ENCODE data around the gene MRAP.

The MRAP gene

GRCh38 chr21:32321480-32321879, 22.8 kb downstream of the MRAP start:
- Histone ChIP-seq H3K27me3 (ENCODE audit: insufficient read depth, low read length) (no peaks in the 10 kb centered on the region), H3K4me3 (ENCODE audit: low read depth, low read length) (no peak overlapping the region), H3K79me2 (ENCODE audit: control insufficient read depth, insufficient read depth, low read length, unreplicated experiment) (no peaks in the 10 kb centered on the region), H3K36me3 (ENCODE audit: insufficient read depth, low read length) (peaks cover 28% of the 10 kb centered on the region), H2AFZ (ENCODE audit: low read length, unreplicated experiment) (no peak overlapping the region), H3K27ac (ENCODE audit: low read depth, low read length) (no peak overlapping the region), H3K4me1 (ENCODE audit: control insufficient read depth, insufficient read depth, low read length, unreplicated experiment) (no peaks in the 10 kb centered on the region)

GRCh38 chr21:32322103-32322502, 23.4 kb downstream of the MRAP start:
- no peaks in the 10 kb centered on the region for H3K27me3 ChIP-seq (ENCODE audit: insufficient read depth, low read length)
- no peak overlapping the region for H3K4me3 ChIP-seq (ENCODE audit: low read depth, low read length)
- no peaks in the 10 kb centered on the region for H3K79me2 ChIP-seq (ENCODE audit: control insufficient read depth, insufficient read depth, low read length, unreplicated experiment)
- H3K4me1 ChIP-seq (ENCODE audit: control insufficient read depth, insufficient read depth, low read length, unreplicated experiment): no peaks in the 10 kb centered on the region
- H3K36me3 ChIP-seq (ENCODE audit: insufficient read depth, low read length): peaks cover 30% of the 10 kb centered on the region
- no peak overlapping the region for H3K27ac ChIP-seq (ENCODE audit: low read depth, low read length)
- no peak overlapping the region for H2AFZ ChIP-seq (ENCODE audit: low read length, unreplicated experiment)

- Histone ChIP-seq H3K4me1 (ENCODE audit: control insufficient read depth, insufficient read depth, low read length, unreplicated experiment) (no peaks in the 10 kb centered on the region), H3K4me3 (ENCODE audit: low read depth, low read length) (no peak overlapping the region), H3K79me2 (ENCODE audit: control insufficient read depth, insufficient read depth, low read length, unreplicated experiment) (peaks cover 1% of the 10 kb centered on the region), H3K27me3 (ENCODE audit: insufficient read depth, low read length) (no peaks in the 10 kb centered on the region), H3K36me3 (ENCODE audit: insufficient read depth, low read length) (peaks cover 33% of the 10 kb centered on the region), H3K27ac (ENCODE audit: low read depth, low read length) (no peak overlapping the region), H2AFZ (ENCODE audit: low read length, unreplicated experiment) (no peak overlapping the region)
Measured at GRCh38 chr21:32322676-32323075, 24.0 kb downstream of the MRAP start.

DNA sequence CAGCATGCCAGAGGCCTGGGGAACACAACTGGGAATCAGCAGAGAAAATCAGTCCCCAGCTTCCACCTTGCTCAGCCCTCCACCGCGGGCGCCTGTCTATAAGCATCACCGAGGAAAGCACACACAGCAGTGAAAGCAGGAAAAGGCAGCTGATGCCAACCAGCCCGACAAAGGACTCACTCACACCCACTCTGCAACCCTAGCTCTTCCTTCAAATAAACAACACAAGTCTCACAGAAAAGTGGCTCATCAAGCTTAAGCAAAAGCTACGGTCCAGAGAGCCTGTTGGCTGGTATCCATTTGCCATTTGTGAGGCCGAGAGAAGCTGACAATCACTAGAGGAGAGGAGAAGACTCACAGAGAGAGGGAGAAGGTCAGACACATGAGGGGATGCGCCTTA, 27.1 kb downstream of the MRAP start:
- H3K79me2 ChIP-seq (ENCODE audit: control insufficient read depth, insufficient read depth, low read length, unreplicated experiment): peaks cover 6% of the 10 kb centered on the region
- no peak overlapping the region for H2AFZ ChIP-seq (ENCODE audit: low read length, unreplicated experiment)
- H3K27ac ChIP-seq (ENCODE audit: low read depth, low read length): no peak overlapping the region
- H3K4me3 ChIP-seq (ENCODE audit: low read depth, low read length): no peak overlapping the region
- peaks cover 26% of the 10 kb centered on the region for H3K4me1 ChIP-seq (ENCODE audit: control insufficient read depth, insufficient read depth, low read length, unreplicated experiment)
- H3K36me3 ChIP-seq (ENCODE audit: insufficient read depth, low read length): peaks cover 41% of the 10 kb centered on the region
- H3K27me3 ChIP-seq (ENCODE audit: insufficient read depth, low read length): no peaks in the 10 kb centered on the region

GRCh38 chr21:32328595-32328994, 29.9 kb downstream of the MRAP start:
- H2AFZ ChIP-seq (ENCODE audit: low read length, unreplicated experiment): no peak overlapping the region
- peaks cover 32% of the 10 kb centered on the region for H3K4me1 ChIP-seq (ENCODE audit: control insufficient read depth, insufficient read depth, low read length, unreplicated experiment)
- peaks cover 63% of the 10 kb centered on the region for H3K36me3 ChIP-seq (ENCODE audit: insufficient read depth, low read length)
- peak overlapping the region; percentile 73 for H3K27ac ChIP-seq (ENCODE audit: low read depth, low read length)
- H3K4me3 ChIP-seq (ENCODE audit: low read depth, low read length): no peak overlapping the region
- H3K27me3 ChIP-seq (ENCODE audit: insufficient read depth, low read length): no peaks in the 10 kb centered on the region
- H3K79me2 ChIP-seq (ENCODE audit: control insufficient read depth, insufficient read depth, low read length, unreplicated experiment): peaks cover 6% of the 10 kb centered on the region

DNA sequence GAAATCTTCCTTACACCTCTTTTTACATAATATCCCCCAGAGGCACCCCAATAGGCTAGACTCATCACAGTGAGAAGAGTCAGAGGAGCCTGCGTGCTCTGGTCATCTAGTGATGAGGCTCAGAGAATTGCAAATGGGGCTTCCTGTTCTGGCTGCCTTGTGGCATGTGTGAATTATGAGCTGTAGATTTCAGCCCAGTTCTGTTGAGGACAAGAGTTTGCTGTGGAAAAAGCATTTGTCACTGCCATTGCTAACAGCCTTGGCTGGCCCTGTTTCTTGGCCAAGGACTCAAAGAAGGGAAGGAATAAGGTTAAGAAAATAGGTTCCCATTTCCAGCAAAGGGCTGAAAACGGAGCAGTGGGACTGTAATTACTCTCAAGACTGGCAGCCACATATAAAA, 30.7 kb downstream of the MRAP start:
- Histone ChIP-seq H3K27me3 (ENCODE audit: insufficient read depth, low read length) (no peaks in the 10 kb centered on the region), H3K36me3 (ENCODE audit: insufficient read depth, low read length) (peaks cover 59% of the 10 kb centered on the region), H3K4me3 (ENCODE audit: low read depth, low read length) (no peak overlapping the region), H3K79me2 (ENCODE audit: control insufficient read depth, insufficient read depth, low read length, unreplicated experiment) (peaks cover 6% of the 10 kb centered on the region), H3K27ac (ENCODE audit: low read depth, low read length) (peak overlapping the region; percentile 73), H3K4me1 (ENCODE audit: control insufficient read depth, insufficient read depth, low read length, unreplicated experiment) (peaks cover 32% of the 10 kb centered on the region), H2AFZ (ENCODE audit: low read length, unreplicated experiment) (no peak overlapping the region)

GRCh38 chr21:32329776-32330175, 31.1 kb downstream of the MRAP start:
- peaks cover 32% of the 10 kb centered on the region for H3K4me1 ChIP-seq (ENCODE audit: control insufficient read depth, insufficient read depth, low read length, unreplicated experiment)
- H3K4me3 ChIP-seq (ENCODE audit: low read depth, low read length): no peak overlapping the region
- H3K27ac ChIP-seq (ENCODE audit: low read depth, low read length): peak overlapping the region; percentile 73
- H3K27me3 ChIP-seq (ENCODE audit: insufficient read depth, low read length): no peaks in the 10 kb centered on the region
- no peak overlapping the region for H2AFZ ChIP-seq (ENCODE audit: low read length, unreplicated experiment)
- peaks cover 6% of the 10 kb centered on the region for H3K79me2 ChIP-seq (ENCODE audit: control insufficient read depth, insufficient read depth, low read length, unreplicated experiment)
- H3K36me3 ChIP-seq (ENCODE audit: insufficient read depth, low read length): peaks cover 55% of the 10 kb centered on the region

DNA sequence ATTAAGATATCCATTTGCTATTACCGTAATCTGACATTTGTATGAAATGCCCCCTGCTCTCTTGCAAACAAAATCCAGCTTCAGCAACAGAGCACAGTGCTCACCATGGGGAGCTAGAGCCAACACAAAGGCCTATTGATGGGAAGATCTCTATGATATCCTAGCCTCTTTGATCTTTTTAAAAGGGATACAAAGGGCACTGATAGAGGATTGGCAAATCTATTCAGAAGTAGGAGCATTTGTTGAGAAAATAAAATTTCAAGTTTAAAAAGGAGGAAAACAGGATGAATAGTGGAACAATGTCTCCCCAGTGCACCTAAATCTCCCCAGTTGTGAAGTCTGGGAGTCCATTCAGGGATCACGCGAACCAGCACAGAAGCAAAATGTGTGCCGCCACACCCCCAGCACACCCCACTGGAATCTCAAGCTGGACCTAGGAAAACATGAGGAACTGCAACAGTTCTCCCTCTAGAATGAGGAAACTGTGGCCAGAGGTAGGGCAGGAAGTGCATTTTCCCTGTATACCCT, 32.2 kb downstream of the MRAP start:
- H3K27ac ChIP-seq (ENCODE audit: low read depth, low read length): 0 out of 2 replicates have a peak overlapping the region, but pooled peaks have one; percentile 2
- no peaks in the 10 kb centered on the region for H3K27me3 ChIP-seq (ENCODE audit: insufficient read depth, low read length)

GRCh38 chr21:32331444-32332305, 33.0 kb downstream of the MRAP start:
- H3K79me2 ChIP-seq (ENCODE audit: control insufficient read depth, insufficient read depth, low read length, unreplicated experiment): peaks cover 6% of the 10 kb centered on the region
- no peak overlapping the region for H3K27ac ChIP-seq (ENCODE audit: low read depth, low read length)
- H3K36me3 ChIP-seq (ENCODE audit: insufficient read depth, low read length): peaks cover 43% of the 10 kb centered on the region

More for the DNA sequence above, 32.2 kb downstream of the MRAP start:
- peaks cover 49% of the 10 kb centered on the region for H3K36me3 ChIP-seq (ENCODE audit: insufficient read depth, low read length)
- peaks cover 32% of the 10 kb centered on the region for H3K4me1 ChIP-seq (ENCODE audit: control insufficient read depth, insufficient read depth, low read length, unreplicated experiment)
- H3K4me3 ChIP-seq (ENCODE audit: low read depth, low read length): no peak overlapping the region
- H2AFZ ChIP-seq (ENCODE audit: low read length, unreplicated experiment): no peak overlapping the region
- H3K79me2 ChIP-seq (ENCODE audit: control insufficient read depth, insufficient read depth, low read length, unreplicated experiment): peaks cover 6% of the 10 kb centered on the region

DNA sequence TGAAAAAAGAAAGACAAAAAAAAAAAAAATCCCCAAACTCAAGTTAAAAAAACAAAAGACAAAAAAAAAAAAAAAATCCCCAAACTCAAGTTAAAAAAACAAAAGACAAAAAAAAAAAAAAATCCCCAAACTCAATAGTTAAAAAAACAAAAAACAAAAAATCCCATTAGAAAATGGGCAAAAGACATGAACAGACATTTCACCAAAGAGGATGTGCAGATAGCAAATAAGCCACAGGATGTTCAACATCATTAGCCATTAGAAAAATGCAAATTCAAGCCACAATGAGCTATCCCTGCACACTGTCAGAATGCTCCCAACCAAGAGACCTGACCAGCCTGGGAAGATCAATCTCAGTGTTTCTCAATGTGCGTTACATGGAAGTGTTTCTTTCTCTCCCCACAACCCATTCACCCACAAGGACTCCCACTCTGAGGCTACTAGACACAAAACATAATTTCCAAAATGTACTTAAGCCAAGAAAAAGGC, 33.9 kb downstream of the MRAP start:
- Histone ChIP-seq H3K27me3 (ENCODE audit: insufficient read depth, low read length) (no peaks in the 10 kb centered on the region), H3K4me3 (ENCODE audit: low read depth, low read length) (no peak overlapping the region), H3K4me1 (ENCODE audit: control insufficient read depth, insufficient read depth, low read length, unreplicated experiment) (peaks cover 36% of the 10 kb centered on the region), H3K27ac (ENCODE audit: low read depth, low read length) (no peak overlapping the region), H2AFZ (ENCODE audit: low read length, unreplicated experiment) (no peak overlapping the region), H3K36me3 (ENCODE audit: insufficient read depth, low read length) (peaks cover 37% of the 10 kb centered on the region), H3K79me2 (ENCODE audit: control insufficient read depth, insufficient read depth, low read length, unreplicated experiment) (peaks cover 6% of the 10 kb centered on the region)

More at GRCh38 chr21:32331444-32332305, 33.0 kb downstream of the MRAP start:
- Histone ChIP-seq H3K4me1 (ENCODE audit: control insufficient read depth, insufficient read depth, low read length, unreplicated experiment) (peaks cover 32% of the 10 kb centered on the region), H3K4me3 (ENCODE audit: low read depth, low read length) (no peak overlapping the region), H2AFZ (ENCODE audit: low read length, unreplicated experiment) (no peak overlapping the region), H3K27me3 (ENCODE audit: insufficient read depth, low read length) (no peaks in the 10 kb centered on the region)
